Keratinocyte (primary cell): ENCODE results near the gene ATP7A.

Source experiments
- EZH2 ChIP-seq: IDR thresholded peaks from one replicate; pipeline ENCODE4 v1.6.1; 2012; ENCODE audit warnings: inconsistent platforms, mild to moderate bottlenecking, low read length, moderate library complexity
- TF ChIP-seq, protein P1 (sequence below), 3 experiments: IDR thresholded peaks in 1 of 3; conservative IDR thresholded peaks in 1 of 3; optimal IDR thresholded peaks in 1 of 3; 2 replicates in 2 of 3; 3 replicates in 1 of 3; pipeline versions ENCODE3 to v1.5.1; 2011; ENCODE audit warnings: low read length in 3 of 3, mild to moderate bottlenecking in 3 of 3, moderate library complexity in 2 of 3, control low read depth in 1 of 3, inconsistent platforms in 1 of 3; ENCODE audit not compliant: insufficient read depth in 2 of 3; ENCODE audit errors: extremely low read depth in 1 of 3

GRCh38 chrX:77918568-77918967 lies 8.1 kb downstream of the ATP7A start:
- TF ChIP-seq, protein P1, sequence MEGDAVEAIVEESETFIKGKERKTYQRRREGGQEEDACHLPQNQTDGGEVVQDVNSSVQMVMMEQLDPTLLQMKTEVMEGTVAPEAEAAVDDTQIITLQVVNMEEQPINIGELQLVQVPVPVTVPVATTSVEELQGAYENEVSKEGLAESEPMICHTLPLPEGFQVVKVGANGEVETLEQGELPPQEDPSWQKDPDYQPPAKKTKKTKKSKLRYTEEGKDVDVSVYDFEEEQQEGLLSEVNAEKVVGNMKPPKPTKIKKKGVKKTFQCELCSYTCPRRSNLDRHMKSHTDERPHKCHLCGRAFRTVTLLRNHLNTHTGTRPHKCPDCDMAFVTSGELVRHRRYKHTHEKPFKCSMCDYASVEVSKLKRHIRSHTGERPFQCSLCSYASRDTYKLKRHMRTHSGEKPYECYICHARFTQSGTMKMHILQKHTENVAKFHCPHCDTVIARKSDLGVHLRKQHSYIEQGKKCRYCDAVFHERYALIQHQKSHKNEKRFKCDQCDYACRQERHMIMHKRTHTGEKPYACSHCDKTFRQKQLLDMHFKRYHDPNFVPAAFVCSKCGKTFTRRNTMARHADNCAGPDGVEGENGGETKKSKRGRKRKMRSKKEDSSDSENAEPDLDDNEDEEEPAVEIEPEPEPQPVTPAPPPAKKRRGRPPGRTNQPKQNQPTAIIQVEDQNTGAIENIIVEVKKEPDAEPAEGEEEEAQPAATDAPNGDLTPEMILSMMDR (optimal IDR thresholded peaks at IDR 0.05 in 1 of 3, IDR thresholded peaks at IDR 0.05 in 1 of 3, conservative IDR thresholded peaks at IDR 0.05 in 1 of 3; ENCODE audit: extremely low read depth in 1 of 3, insufficient read depth in 2 of 3, low read length in 3 of 3), result no peak
- TF ChIP-seq EZH2, result no peak
